NK-92 (cell line): ENCODE results near the gene PUSL1.

ENCODE experiments used
- DNase-seq: peaks from one replicate; lab custom pipeline; 2025; ENCODE audit not compliant: unreplicated experiment; lab: John Stamatoyannopoulos, UW

PUSL1 gene

GRCh38 chr1:1324084-1324523 lies 15.7 kb downstream of the PUSL1 start:
- no peak for DNase-seq

- peak; percentile 76 for DNase-seq
These were observed 16.3 kb downstream of the PUSL1 start, which contains the start of the genes CPTP and INTS11 for GRCh38 chr1:1324524-1325287. Gene CPTP, plus strand, starts transcription at chr1:1324802. Its CDS starts 2,109 bp downstream, at chr1:1326911. Gene INTS11, minus strand, starts transcription at chr1:1324660. Its CDS starts 52 bp downstream, at chr1:1324608.

- DNase-seq: no peak
These were observed 17.1 kb downstream of the PUSL1 start for GRCh38 chr1:1325288-1326074.

GRCh38 chr1:1326075-1326605 lies 17.7 kb downstream of the PUSL1 start:
- no peak for DNase-seq

- DNase-seq: no peak
These were observed 18.9 kb downstream of the PUSL1 start for GRCh38 chr1:1327291-1327690.

- DNase-seq: no peak
These were observed 19.9 kb downstream of the PUSL1 start for GRCh38 chr1:1328254-1328653.

- DNase-seq: no peak
These were observed 21.2 kb downstream of the PUSL1 start for GRCh38 chr1:1329304-1330210.

- no peak for DNase-seq
These were observed 22.1 kb downstream of the PUSL1 start for GRCh38 chr1:1330366-1331067.

- no peak for DNase-seq
These were observed 22.9 kb downstream of the PUSL1 start, which contains the start of gene TAS1R3 for GRCh38 chr1:1331068-1331965. Gene TAS1R3, plus strand, starts transcription at chr1:1331280. Its CDS starts 66 bp downstream, at chr1:1331346.

- no peak for DNase-seq
These were observed 23.8 kb downstream of the PUSL1 start for GRCh38 chr1:1332031-1332755.

- no peak for DNase-seq
These were observed 24.5 kb downstream of the PUSL1 start for GRCh38 chr1:1332774-1333480.

- no peak for DNase-seq
These were observed 25.3 kb downstream of the PUSL1 start for GRCh38 chr1:1333551-1334241.

GRCh38 chr1:1334835-1335234 lies 26.4 kb downstream of the PUSL1 start:
- DNase-seq: no peak

GRCh38 chr1:1335283-1335682 lies 26.9 kb downstream of the PUSL1 start:
- no peak for DNase-seq

GRCh38 chr1:1335792-1336248 lies 27.4 kb downstream of the PUSL1 start:
- DNase-seq: no peak

GRCh38 chr1:1336446-1336845 lies 28.0 kb downstream of the PUSL1 start:
- no peak for DNase-seq
